ENCODE measurements around the gene EFCAB8.
"Not testable (repeated sequence)": the region's sequence is repeated elsewhere in the genome, so short reads cannot be mapped to it uniquely, and the experiment has no call there.

Gene EFCAB8

GRCh38 chr20:32858189-32858588 lies 534 bp upstream of the EFCAB8 start:
- H3K27ac ChIP-seq (ENCODE audit: low read depth, low read length): no peak overlapping the region
- no peaks in the 10 kb centered on the region for H3K27me3 ChIP-seq (ENCODE audit: control insufficient read depth, low read length)
- H4K20me1 ChIP-seq (ENCODE audit: control insufficient read depth, insufficient read depth, low read depth, low read length): no peaks in the 10 kb centered on the region
- peaks cover 14% of the 10 kb centered on the region for H3K36me3 ChIP-seq (ENCODE audit: control insufficient read depth, low read length)
- H3K4me2 ChIP-seq (ENCODE audit: low read length): no peak overlapping the region
- no peaks in the 10 kb centered on the region for H3K4me1 ChIP-seq (ENCODE audit: control insufficient read depth, low read length)
- peaks cover 4% of the 10 kb centered on the region; the same call in 1 of the 2 replicates for H3F3A ChIP-seq (ENCODE audit: control insufficient read depth, insufficient read depth)
- H3K4me3 ChIP-seq (ENCODE audit: low read length): no peak overlapping the region
- no peaks in the 10 kb centered on the region for H3K9me2 ChIP-seq (replicated peaks; ENCODE audit: control insufficient read depth, low read length)
- no peak for TF ChIP-seq EZH2phosphoT487 (IDR thresholded peaks at IDR 0.05; ENCODE audit: borderline replicate concordance, low read length)
- TF ChIP-seq, protein P1, sequence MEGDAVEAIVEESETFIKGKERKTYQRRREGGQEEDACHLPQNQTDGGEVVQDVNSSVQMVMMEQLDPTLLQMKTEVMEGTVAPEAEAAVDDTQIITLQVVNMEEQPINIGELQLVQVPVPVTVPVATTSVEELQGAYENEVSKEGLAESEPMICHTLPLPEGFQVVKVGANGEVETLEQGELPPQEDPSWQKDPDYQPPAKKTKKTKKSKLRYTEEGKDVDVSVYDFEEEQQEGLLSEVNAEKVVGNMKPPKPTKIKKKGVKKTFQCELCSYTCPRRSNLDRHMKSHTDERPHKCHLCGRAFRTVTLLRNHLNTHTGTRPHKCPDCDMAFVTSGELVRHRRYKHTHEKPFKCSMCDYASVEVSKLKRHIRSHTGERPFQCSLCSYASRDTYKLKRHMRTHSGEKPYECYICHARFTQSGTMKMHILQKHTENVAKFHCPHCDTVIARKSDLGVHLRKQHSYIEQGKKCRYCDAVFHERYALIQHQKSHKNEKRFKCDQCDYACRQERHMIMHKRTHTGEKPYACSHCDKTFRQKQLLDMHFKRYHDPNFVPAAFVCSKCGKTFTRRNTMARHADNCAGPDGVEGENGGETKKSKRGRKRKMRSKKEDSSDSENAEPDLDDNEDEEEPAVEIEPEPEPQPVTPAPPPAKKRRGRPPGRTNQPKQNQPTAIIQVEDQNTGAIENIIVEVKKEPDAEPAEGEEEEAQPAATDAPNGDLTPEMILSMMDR (IDR thresholded peaks at IDR 0.05; ENCODE audit: low read depth, low read length, poor library complexity, severe bottlenecking): no peak
- H3K79me2 ChIP-seq (ENCODE audit: control insufficient read depth, low read length): no peaks in the 10 kb centered on the region
- H3K9me3 ChIP-seq (ENCODE audit: control insufficient read depth, insufficient read depth, low read length): no peaks in the 10 kb centered on the region

GRCh38 chr20:32861446-32861845 lies 2.7 kb downstream of the EFCAB8 start:
- H3K79me2 ChIP-seq (ENCODE audit: control insufficient read depth, low read length): no peaks in the 10 kb centered on the region
- H3K27ac ChIP-seq (ENCODE audit: low read depth, low read length): no peak overlapping the region
- H3K9me2 ChIP-seq (replicated peaks; ENCODE audit: control insufficient read depth, low read length): no peaks in the 10 kb centered on the region
- no peaks in the 10 kb centered on the region for H3K9me3 ChIP-seq (ENCODE audit: control insufficient read depth, insufficient read depth, low read length)
- H3F3A ChIP-seq (ENCODE audit: control insufficient read depth, insufficient read depth): peaks cover 4% of the 10 kb centered on the region; the same call in 1 of the 2 replicates
- TF ChIP-seq EZH2phosphoT487 (IDR thresholded peaks at IDR 0.05; ENCODE audit: borderline replicate concordance, low read length): no peak
- no peaks in the 10 kb centered on the region for H3K27me3 ChIP-seq (ENCODE audit: control insufficient read depth, low read length)
- H3K4me3 ChIP-seq (ENCODE audit: low read length): no peak overlapping the region
- H4K20me1 ChIP-seq (ENCODE audit: control insufficient read depth, insufficient read depth, low read depth, low read length): no peaks in the 10 kb centered on the region
- no peak overlapping the region for H3K4me2 ChIP-seq (ENCODE audit: low read length)
- peaks cover 2% of the 10 kb centered on the region; the same call in 1 of the 2 replicates for H3K36me3 ChIP-seq (ENCODE audit: control insufficient read depth, low read length)
- no peaks in the 10 kb centered on the region for H3K4me1 ChIP-seq (ENCODE audit: control insufficient read depth, low read length)

DNA sequence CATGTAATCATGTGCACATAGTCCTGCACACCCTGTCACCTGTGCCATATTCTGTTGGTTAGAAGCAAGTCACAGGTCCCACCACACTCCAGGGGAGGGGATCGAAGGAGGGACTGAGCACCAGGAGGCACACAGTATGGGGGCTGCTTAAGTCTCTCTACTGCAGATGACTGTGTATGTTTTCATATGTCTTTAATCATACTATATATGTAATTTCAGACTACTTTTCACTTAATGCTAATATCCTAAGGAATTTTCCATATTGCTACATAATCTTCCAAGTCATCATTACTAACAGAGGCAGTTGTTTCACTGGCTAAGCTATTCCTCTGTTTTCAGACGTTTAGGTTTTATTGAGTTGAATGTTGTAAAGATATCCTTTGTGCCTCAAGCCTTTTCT lies 10.8 kb downstream of the EFCAB8 start:
- no peaks in the 10 kb centered on the region for H4K20me1 ChIP-seq (ENCODE audit: control insufficient read depth, insufficient read depth, low read depth, low read length)
- TF ChIP-seq, protein P1 (IDR thresholded peaks at IDR 0.05; ENCODE audit: low read depth, low read length, poor library complexity, severe bottlenecking): no peak
- no peak for TF ChIP-seq EZH2phosphoT487 (IDR thresholded peaks at IDR 0.05; ENCODE audit: borderline replicate concordance, low read length)
- H3K4me3 ChIP-seq (ENCODE audit: low read length): no peak overlapping the region
- no peaks in the 10 kb centered on the region for H3K9me2 ChIP-seq (replicated peaks; ENCODE audit: control insufficient read depth, low read length)
- H3F3A ChIP-seq (ENCODE audit: control insufficient read depth, insufficient read depth): no peaks in the 10 kb centered on the region
- no peaks in the 10 kb centered on the region for H3K9me3 ChIP-seq (ENCODE audit: control insufficient read depth, insufficient read depth, low read length)
- H3K27ac ChIP-seq (ENCODE audit: low read depth, low read length): no peak overlapping the region
- no peaks in the 10 kb centered on the region for H3K79me2 ChIP-seq (ENCODE audit: control insufficient read depth, low read length)
- no peaks in the 10 kb centered on the region for H3K27me3 ChIP-seq (ENCODE audit: control insufficient read depth, low read length)
- no peak overlapping the region for H3K4me2 ChIP-seq (ENCODE audit: low read length)
- no peaks in the 10 kb centered on the region for H3K36me3 ChIP-seq (ENCODE audit: control insufficient read depth, low read length)
- no peaks in the 10 kb centered on the region for H3K4me1 ChIP-seq (ENCODE audit: control insufficient read depth, low read length)

DNA sequence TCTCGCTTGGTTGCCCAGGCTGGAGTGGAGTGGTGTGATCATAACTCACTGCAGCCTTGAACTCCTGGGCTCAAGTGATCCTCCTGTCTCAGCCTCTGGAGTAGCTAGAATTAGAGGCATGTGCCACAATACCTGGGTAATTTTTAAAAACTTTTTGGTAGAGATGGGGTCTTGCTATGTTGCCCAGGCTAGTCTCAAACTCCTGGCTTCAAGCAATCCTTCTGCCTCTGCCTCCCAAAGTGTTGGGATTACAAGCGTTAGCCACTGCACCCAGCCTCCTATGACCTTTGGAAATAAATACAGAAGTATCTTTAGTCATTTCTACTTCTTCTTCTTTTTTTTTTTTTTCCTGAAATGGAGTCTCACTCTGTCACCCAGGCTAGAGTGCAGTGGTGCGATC lies 11.8 kb downstream of the EFCAB8 start:
- H3K27me3 ChIP-seq (ENCODE audit: control insufficient read depth, low read length); H3K4me1 ChIP-seq (ENCODE audit: control insufficient read depth, low read length); H3F3A ChIP-seq (ENCODE audit: control insufficient read depth, insufficient read depth); H4K20me1 ChIP-seq (ENCODE audit: control insufficient read depth, insufficient read depth, low read depth, low read length); H3K4me2 ChIP-seq (ENCODE audit: low read length); H3K36me3 ChIP-seq (ENCODE audit: control insufficient read depth, low read length); H3K79me2 ChIP-seq (ENCODE audit: control insufficient read depth, low read length); H3K9me2 ChIP-seq (replicated peaks; ENCODE audit: control insufficient read depth, low read length); H3K27ac ChIP-seq (ENCODE audit: low read depth, low read length); H3K9me3 ChIP-seq (ENCODE audit: control insufficient read depth, insufficient read depth, low read length); H3K4me3 ChIP-seq (ENCODE audit: low read length): not testable (repeated sequence)
